HEK293 (cell line): ENCODE data around the gene PITPNM3.

ENCODE experiments used
- CTCF ChIA-PET: fragments of 350-600 bp; formaldehyde crosslinking; extraction: SDS; loops from one replicate; lab custom pipeline; 2021; ENCODE audit warnings: antibody characterized with exemption; lab: Yijun Ruan, JAX
- POLR2A ChIA-PET: fragments of 300-600 bp; formaldehyde crosslinking; extraction: SDS; loops from one replicate; lab custom pipeline; 2020; ENCODE audit warnings: antibody characterized with exemption, inconsistent platforms; lab: Yijun Ruan, JAX
- H3K27ac ChIP-seq: fragments of 200-500 bp; sonication (Bioruptor generic); 2 replicates; pipeline ENCODE4 v1.5.1; 2014; ENCODE audit warnings: low read depth, low read length, control low read depth, inconsistent platforms; ENCODE audit errors: extremely low read depth
- H3K36me3 ChIP-seq, 2 experiments: fragments of 200-500 bp in 1 of 2; sonication (Bioruptor generic) in 1 of 2; 1 replicate in 1 of 2; 2 replicates in 1 of 2; pipeline ENCODE4 v1.5.1; 2014 to 2017; ENCODE audit warnings: inconsistent platforms in 2 of 2, low read length in 2 of 2; ENCODE audit not compliant: control insufficient read depth in 2 of 2, insufficient read depth in 1 of 2
- H3K4me1 ChIP-seq: fragments of 200-500 bp; sonication (Bioruptor generic); 2 replicates; pipeline ENCODE4 v1.5.1; 2014; ENCODE audit warnings: mild to moderate bottlenecking, low read length, inconsistent platforms; ENCODE audit not compliant: control insufficient read depth, insufficient read depth
- H3K4me3 ChIP-seq: 2 replicates; pipeline ENCODE4 v1.5.1; 2011; ENCODE audit warnings: low read depth, mild to moderate bottlenecking, control low read depth, low read length, moderate library complexity
- H3K9me3 ChIP-seq: fragments of 200-500 bp; sonication (Bioruptor generic); 2 replicates; pipeline ENCODE4 v1.5.1; 2014; ENCODE audit warnings: low read depth, low read length, inconsistent platforms; ENCODE audit not compliant: control insufficient read depth, insufficient read depth
- CTCF ChIP-seq: fragments of 450-650 bp; formaldehyde crosslinking; IDR thresholded peaks from 2 replicates; pipeline ENCODE4 v1.5.1; 2016; ENCODE audit warnings: missing biosample characterization, missing genetic modification characterization
- HOXA7 ChIP-seq: sonication (generic); formaldehyde crosslinking; IDR thresholded peaks from 2 replicates; pipeline ENCODE4 v1.8.1; 2022; ENCODE audit warnings: missing genetic modification reagents, borderline replicate concordance
- KLF17 ChIP-seq: fragments of 450-650 bp; formaldehyde crosslinking; IDR thresholded peaks from 2 replicates; pipeline ENCODE4 v1.5.1; 2016; ENCODE audit warnings: missing biosample characterization, missing genetic modification characterization
- PRDM10 ChIP-seq: fragments of 450-650 bp; formaldehyde crosslinking; IDR thresholded peaks from 2 replicates; pipeline ENCODE4 v1.5.1; 2016; ENCODE audit warnings: missing biosample characterization, missing genetic modification characterization
- ZBTB1 ChIP-seq: fragments of 450-650 bp; formaldehyde crosslinking; IDR thresholded peaks from 2 replicates; pipeline ENCODE4 v1.5.1; 2016; ENCODE audit warnings: missing biosample characterization, missing genetic modification characterization
- ZBTB44 ChIP-seq: fragments of 450-650 bp; IDR thresholded peaks from 2 replicates; pipeline ENCODE4 v1.5.1; 2018; ENCODE audit warnings: missing biosample characterization, mild to moderate bottlenecking, missing genetic modification characterization
- ZBTB8A ChIP-seq: fragments of 450-650 bp; formaldehyde crosslinking; IDR thresholded peaks from 2 replicates; pipeline ENCODE4 v1.5.1; 2016; ENCODE audit warnings: missing biosample characterization, missing genetic modification characterization
- ZNF398 ChIP-seq: fragments of 450-650 bp; formaldehyde crosslinking; IDR thresholded peaks from 2 replicates; pipeline ENCODE4 v1.5.1; 2017; ENCODE audit warnings: missing biosample characterization, missing genetic modification characterization
- ZNF404 ChIP-seq: fragments of 450-650 bp; formaldehyde crosslinking; IDR thresholded peaks from 2 replicates; pipeline ENCODE4 v1.5.1; 2017; ENCODE audit warnings: missing biosample characterization, missing genetic modification characterization
- ZNF423 ChIP-seq: fragments of 450-650 bp; formaldehyde crosslinking; IDR thresholded peaks from 2 replicates; pipeline ENCODE4 v1.5.1; 2016; ENCODE audit warnings: missing biosample characterization, missing genetic modification characterization
- ZNF473 ChIP-seq: fragments of 450-650 bp; formaldehyde crosslinking; IDR thresholded peaks from 2 replicates; pipeline ENCODE4 v1.5.1; 2017; ENCODE audit warnings: missing biosample characterization, missing genetic modification characterization
- ZNF555 ChIP-seq: fragments of 450-650 bp; formaldehyde crosslinking; conservative IDR thresholded peaks from 2 replicates; pipeline ENCODE4 v1.5.1; 2017; ENCODE audit warnings: missing biosample characterization, mild to moderate bottlenecking, missing genetic modification characterization, inconsistent platforms
- ZNF560 ChIP-seq: fragments of 450-650 bp; formaldehyde crosslinking; IDR thresholded peaks from 2 replicates; pipeline ENCODE4 v1.5.1; 2017; ENCODE audit warnings: missing biosample characterization, missing genetic modification characterization, borderline replicate concordance
- ZNF654 ChIP-seq: fragments of 450-650 bp; formaldehyde crosslinking; IDR thresholded peaks from 2 replicates; pipeline ENCODE4 v1.5.1; 2016; ENCODE audit warnings: low read depth, missing biosample characterization, missing genetic modification characterization
- ZNF791 ChIP-seq: fragments of 450-650 bp; formaldehyde crosslinking; IDR thresholded peaks from 2 replicates; pipeline ENCODE4 v1.5.1; 2016; ENCODE audit warnings: missing biosample characterization, missing genetic modification characterization
- ZNF792 ChIP-seq: fragments of 450-650 bp; formaldehyde crosslinking; IDR thresholded peaks from 2 replicates; pipeline ENCODE4 v1.5.1; 2016; ENCODE audit warnings: missing biosample characterization, missing genetic modification characterization

PITPNM3 gene

GRCh38 chr17:6435968-6436367 lies 120.4 kb downstream of the PITPNM3 start:
- no peaks in the 10 kb centered on the region for H3K9me3 ChIP-seq
- H3K4me1 ChIP-seq = no peaks in the 10 kb centered on the region
- POLR2A ChIA-PET = interaction anchor here (0.7 to 1.4 kb wide), 3 partner anchors 8 to 1559 kb away, joined by 4 to 8 read pairs (median 5); partner anchors contain the start of gene PIMREG
- CTCF ChIA-PET = interaction anchor here (0.6 to 2.2 kb wide), 26 partner anchors 8 to 1810 kb away, joined by 3 to 15 read pairs (median 4); partner anchors contain the start of genes NLRP1 and PIMREG
- H3K36me3 ChIP-seq = no peaks in the 10 kb centered on the region
- TF ChIP-seq CTCF = peak; percentile 59
- TF ChIP-seq ZBTB44 (tag by site-specific recombination) = no peak
- no peak for TF ChIP-seq ZNF423 (tag by site-specific recombination)
- peak; percentile 79 for TF ChIP-seq ZNF654 (tag by site-specific recombination)
- peak; percentile 78 for TF ChIP-seq ZBTB8A (tag by site-specific recombination)
- TF ChIP-seq ZNF560 (tag by site-specific recombination) = no peak
- H3K27ac ChIP-seq = no peak overlapping the region
- no peak overlapping the region for H3K4me3 ChIP-seq

GRCh38 chr17:6435051-6435450 lies 121.3 kb downstream of the PITPNM3 start, which contains the start of gene AIPL1:
AIPL1 (minus strand) TSS chr17:6435121; CDS start chr17:6435104, 17 bp downstream.
- Histone ChIP-seq H3K36me3 (no peaks in the 10 kb centered on the region), H3K4me1 (no peaks in the 10 kb centered on the region), H3K9me3 (no peaks in the 10 kb centered on the region; the same call in 1 of the 2 replicates), H3K27ac (no peak within 1 kb of the TSS), H3K4me3 (no peak within 1 kb of the TSS)
- ChIA-PET POLR2A (interaction anchor here (0.5 to 1.4 kb wide), 3 partner anchors 9 to 1183 kb away, joined by 3 to 8 read pairs (median 5); partner anchors contain the start of gene PIMREG), CTCF (interaction anchor here (0.6 to 2.2 kb wide), 11 partner anchors 9 to 853 kb away, joined by 3 to 15 read pairs (median 4); partner anchors contain the start of gene PIMREG)
- TF ChIP-seq ZNF473 (tag by site-specific recombination) (no peak), HOXA7 (CRISPR knock-in tag) (no peak), ZNF398 (tag by site-specific recombination) (no peak), ZNF791 (tag by site-specific recombination) (no peak), PRDM10 (tag by site-specific recombination) (no peak), ZBTB1 (tag by site-specific recombination) (no peak), ZNF792 (tag by site-specific recombination) (no peak), KLF17 (tag by site-specific recombination) (no peak), ZNF555 (no peak), ZNF404 (tag by site-specific recombination) (no peak)
